A549 (cell line): Measurements from ENCODE around the gene THUMPD3. TPM values are rescaled to one million over a fixed set of nuclear protein-coding genes. Genes with fewer than 3 reads are reported as not detected.

Experiments
- ATAC-seq, 2 experiments: fragments of 200-7000 bp in 1 of 2; fragments of >200 bp in 1 of 2; cut with Nextera tagmentation in 1 of 2; cut with Tn5 transposase in 1 of 2; 3 replicates each; pipeline versions ENCODE4 v1.8.0 to v1.9.1; 2018 to 2020; ENCODE audit warnings: mild to moderate bottlenecking in 1 of 2, moderate library complexity in 1 of 2
- CTCF ChIA-PET: fragments of 300-600 bp; sonication (Branson Sonifier 250); formaldehyde crosslinking; extraction: SDS; loops from one replicate; lab custom pipeline; 2021; ENCODE audit warnings: antibody characterized with exemption, inconsistent platforms; lab: Yijun Ruan, JAX
- POLR2A ChIA-PET: fragments of 350-600 bp; formaldehyde crosslinking; extraction: SDS; loops from one replicate; lab custom pipeline; 2021; ENCODE audit warnings: antibody characterized with exemption, inconsistent platforms; lab: Yijun Ruan, JAX
- DNase-seq, 2 experiments: peaks; one replicate each; pipeline versions ENCODE4 v3.0.0 to v3.0.0-alpha.2; 2011 to 2016; ENCODE audit warnings: low read depth in 1 of 2, low spot score in 1 of 2
- FAIRE-seq: peaks from 2 replicates; lab custom pipeline; 2011; peaks lifted over from hg19 to GRCh38; lab: Jason Lieb, UNC
- H3K27ac ChIP-seq, 2 experiments: fragments of >200 bp; sonication (Bioruptor Twin); formaldehyde crosslinking; 3 replicates each; pipeline ENCODE4 v1.5.1; 2016 to 2017
- H3K4me1 ChIP-seq: fragments of >200 bp; sonication (Bioruptor Twin); formaldehyde crosslinking; 3 replicates; pipeline ENCODE4 v1.6.1; 2016
- H3K4me2 ChIP-seq: fragments of >200 bp; sonication (Bioruptor Twin); formaldehyde crosslinking; 3 replicates; pipeline ENCODE4 v1.6.1; 2016
- H3K4me3 ChIP-seq: fragments of >200 bp; sonication (Bioruptor Twin); formaldehyde crosslinking; 3 replicates; pipeline ENCODE4 v1.5.1; 2016
- H3K9me3 ChIP-seq: fragments of >200 bp; sonication (Bioruptor Twin); formaldehyde crosslinking; 3 replicates; pipeline ENCODE4 v1.6.1; 2016
- BHLHE40 ChIP-seq: IDR thresholded peaks from 2 replicates; pipeline ENCODE4 v1.6.1; 2012; ENCODE audit warnings: low read depth, low read length, inconsistent platforms
- CEBPB ChIP-seq, 2 experiments: fragments of >200 bp in 1 of 2; sonication (Bioruptor Twin) in 1 of 2; formaldehyde crosslinking in 1 of 2; IDR thresholded peaks; 2 replicates each; pipeline ENCODE4 v1.6.1; 2012 to 2016
- CHD4 ChIP-seq: fragments of 200-600 bp; sonication (generic); IDR thresholded peaks from 2 replicates; pipeline ENCODE4 v1.6.1; 2016; ENCODE audit warnings: antibody characterized with exemption, mild to moderate bottlenecking, borderline replicate concordance
- CTCF ChIP-seq: fragments of >200 bp; sonication (Bioruptor Twin); formaldehyde crosslinking; IDR thresholded peaks from 3 replicates; pipeline ENCODE4 v1.5.1; 2016
- EHF ChIP-seq: fragments of 250-450 bp; sonication (Bioruptor Pico); IDR thresholded peaks from 2 replicates; pipeline ENCODE4 v1.5.0; 2020; ENCODE audit warnings: mild to moderate bottlenecking
- EHMT2 ChIP-seq: fragments of 200-600 bp; sonication (generic); IDR thresholded peaks from 2 replicates; pipeline ENCODE4 v1.6.1; 2016; ENCODE audit warnings: antibody characterized with exemption, low read depth, mild to moderate bottlenecking, moderate library complexity
- FOSB ChIP-seq: fragments of 250-450 bp; sonication (Bioruptor Pico); IDR thresholded peaks from 2 replicates; pipeline ENCODE4 v1.5.0; 2020; ENCODE audit warnings: mild to moderate bottlenecking, moderate library complexity
- HDAC2 ChIP-seq: fragments of 200-600 bp; sonication (generic); IDR thresholded peaks from 2 replicates; pipeline ENCODE4 v1.6.1; 2016
- HMGXB4 ChIP-seq: fragments of 250-450 bp; sonication (Bioruptor Pico); IDR thresholded peaks from 2 replicates; pipeline ENCODE4 v1.5.0; 2021; ENCODE audit warnings: mild to moderate bottlenecking, moderate library complexity, borderline replicate concordance
- HOXA7 ChIP-seq: fragments of 250-450 bp; sonication (Bioruptor Pico); IDR thresholded peaks from 2 replicates; pipeline ENCODE4 v1.5.0; 2020; ENCODE audit warnings: mild to moderate bottlenecking, moderate library complexity
- JUN ChIP-seq, 2 experiments: fragments of >200 bp; sonication (Bioruptor Twin); formaldehyde crosslinking; IDR thresholded peaks; 2 replicates in 1 of 2; 3 replicates in 1 of 2; pipeline ENCODE4 v1.6.1; 2016 to 2017
- KDM1A ChIP-seq: fragments of 200-600 bp; sonication (generic); IDR thresholded peaks from 2 replicates; pipeline ENCODE4 v1.6.1; 2016; ENCODE audit warnings: low read depth, mild to moderate bottlenecking
- MAZ ChIP-seq: fragments of 150-350 bp; IDR thresholded peaks from 2 replicates; pipeline ENCODE4 v1.6.1; 2014; ENCODE audit warnings: antibody characterized with exemption, low read depth, low read length, borderline replicate concordance
- NPAS2 ChIP-seq: fragments of 250-450 bp; sonication (Bioruptor Pico); IDR thresholded peaks from 2 replicates; pipeline ENCODE4 v1.8.0; 2022; ENCODE audit warnings: mild to moderate bottlenecking, moderate library complexity, borderline replicate concordance
- POLR2A ChIP-seq: IDR thresholded peaks from 2 replicates; pipeline ENCODE4 v1.6.1; 2012; ENCODE audit warnings: mild to moderate bottlenecking, low read length
- RAD21 ChIP-seq, 2 experiments: fragments of >200 bp in 1 of 2; sonication (Bioruptor Twin) in 1 of 2; formaldehyde crosslinking in 1 of 2; IDR thresholded peaks in 1 of 2; conservative IDR thresholded peaks in 1 of 2; 2 replicates in 1 of 2; 3 replicates in 1 of 2; pipeline ENCODE4 v1.6.1; 2012 to 2018; ENCODE audit warnings: inconsistent platforms in 1 of 2
- REST ChIP-seq: fragments of 200-600 bp; sonication (generic); IDR thresholded peaks from 2 replicates; pipeline ENCODE4 v1.6.1; 2016; ENCODE audit warnings: antibody characterized with exemption, mild to moderate bottlenecking, moderate library complexity
- RFX5 ChIP-seq: fragments of 450-650 bp; IDR thresholded peaks from 2 replicates; pipeline ENCODE4 v1.7.1; 2014; ENCODE audit warnings: antibody characterized with exemption, mild to moderate bottlenecking, moderate library complexity
- SREBF2 ChIP-seq: fragments of 450-650 bp; IDR thresholded peaks from 2 replicates; pipeline ENCODE4 v1.6.1; 2014; ENCODE audit warnings: mild to moderate bottlenecking, moderate library complexity
- TP53 ChIP-seq: fragments of 250-450 bp; sonication (Bioruptor Pico); IDR thresholded peaks from 2 replicates; pipeline ENCODE4 v1.5.0; 2021; ENCODE audit warnings: mild to moderate bottlenecking, moderate library complexity
- ZSCAN20 ChIP-seq: fragments of 250-450 bp; sonication (Bioruptor Pico); IDR thresholded peaks from 2 replicates; pipeline ENCODE4 v1.8.0; 2022; ENCODE audit warnings: mild to moderate bottlenecking, moderate library complexity
- WGBS: methylation state at CpG from one replicate; pipeline ENCODE4 v1.1.6; 2017; ENCODE audit errors: missing lambda C conversion rate; 5-methylcytosine and 5-hydroxymethylcytosine counted together
- polyA plus RNA-seq, 4 experiments: library from polyadenylated mRNA; depleted of rRNA in 3 of 4; stranded (reverse); fragments of >200 nt; fragmentation: RNase III in 1 of 4; extraction: RNeasy Plus Mini Kit Qiagen cat#74134 plus additional on column Dnase treatment in 1 of 4; gene quantifications; 2 replicates in 3 of 4; 3 replicates in 1 of 4; pipeline ENCODE4 v1.2.3, GENCODE V29; 2011 to 2017
- TF ChIP-seq, protein P1 (sequence below): fragments of >200 bp; sonication (Bioruptor Twin); formaldehyde crosslinking; IDR thresholded peaks from 2 replicates; pipeline ENCODE4 v1.6.1; 2016

Gene THUMPD3
- polyA plus RNA-seq, 2 of the 4 experiments (the other 2 are of a cell fraction), result 53.9 to 86.0 TPM

DNA sequence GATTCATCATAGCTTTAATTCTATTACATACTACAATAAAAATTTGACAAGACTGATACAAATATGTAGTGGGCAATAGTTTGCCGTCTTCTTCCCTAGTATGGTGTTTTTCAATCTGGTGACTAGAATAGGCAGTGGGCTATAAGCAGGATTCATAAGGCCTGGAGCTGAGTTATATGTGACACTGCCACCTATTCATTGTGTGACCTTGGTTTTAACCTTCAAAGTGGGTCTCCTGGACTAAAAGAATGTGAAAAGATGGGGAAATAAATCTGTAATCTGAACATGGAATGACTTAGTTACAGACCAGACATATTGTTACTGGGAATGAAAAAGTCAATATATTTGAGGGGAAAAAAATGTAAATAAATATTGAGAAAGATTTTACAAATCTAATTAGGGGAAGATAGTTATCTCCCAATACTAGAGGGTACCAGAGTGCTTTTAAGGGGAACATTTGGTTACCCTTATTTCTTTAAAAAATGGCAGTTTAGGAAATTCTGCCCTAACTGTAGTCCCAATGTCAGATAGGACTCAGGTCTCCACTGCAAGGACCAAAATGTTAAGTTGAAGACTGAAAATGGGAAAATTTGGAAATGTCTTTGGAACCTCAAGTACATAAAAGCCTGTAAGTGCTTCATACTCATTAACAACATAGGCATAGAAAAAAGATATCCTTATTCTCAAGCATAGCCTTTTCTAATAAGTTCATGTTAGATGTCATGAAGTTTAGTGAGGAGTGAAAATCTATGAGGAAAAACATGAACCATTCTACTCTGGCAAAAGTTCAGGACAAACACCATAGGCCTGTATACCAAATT is 23.9 kb downstream of the THUMPD3 start (continued):
- no peak for TF ChIP-seq REST
- TF ChIP-seq, all 56 proteins: peak for 0

GRCh38 chr3:9387322-9387655 is 24.4 kb downstream of the THUMPD3 start:
- ChIA-PET POLR2A (interaction anchor here (1.4 kb wide), 1 partner anchor 10 kb away, joined by 7 read pairs; the partner anchor contains the start of gene SETD5), CTCF (no interaction called here)
- WGBS, result 85% methylated on average over 2 of the region's 2 CpGs
- H3K27ac ChIP-seq, result no peak overlapping the region
- FAIRE-seq (no peak), DNase-seq (no peak), ATAC-seq (no peak)
- no peak for TF ChIP-seq CHD4
- TF ChIP-seq, protein P1, sequence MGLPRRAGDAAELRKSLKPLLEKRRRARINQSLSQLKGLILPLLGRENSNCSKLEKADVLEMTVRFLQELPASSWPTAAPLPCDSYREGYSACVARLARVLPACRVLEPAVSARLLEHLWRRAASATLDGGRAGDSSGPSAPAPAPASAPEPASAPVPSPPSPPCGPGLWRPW, result no peak
- no peak for TF ChIP-seq CEBPB (IDR thresholded peaks at IDR 0.05)
- TF ChIP-seq MAZ, result no peak
- no peak; the same call in 1 of the 2 replicates for TF ChIP-seq FOSB (CRISPR knock-in tag)
- TF ChIP-seq ZSCAN20 (CRISPR knock-in tag), result no peak
- TF ChIP-seq RAD21 (conservative IDR thresholded peaks at IDR 0.05 in 1 of 2, IDR thresholded peaks at IDR 0.05 in 1 of 2), result no peak
- no peak for TF ChIP-seq HOXA7 (CRISPR knock-in tag)
- TF ChIP-seq CTCF, result no peak
- no peak for TF ChIP-seq SREBF2
- no peak for TF ChIP-seq RFX5
- no peak for TF ChIP-seq HDAC2
- H3K4me1 ChIP-seq, result peaks cover 30% of the 10 kb centered on the region; the same call in 2 of the 3 replicates
- H3K9me3 ChIP-seq, result no peaks in the 10 kb centered on the region
- H3K4me3 ChIP-seq, result no peak overlapping the region
- H3K4me2 ChIP-seq, result no peak overlapping the region

DNA sequence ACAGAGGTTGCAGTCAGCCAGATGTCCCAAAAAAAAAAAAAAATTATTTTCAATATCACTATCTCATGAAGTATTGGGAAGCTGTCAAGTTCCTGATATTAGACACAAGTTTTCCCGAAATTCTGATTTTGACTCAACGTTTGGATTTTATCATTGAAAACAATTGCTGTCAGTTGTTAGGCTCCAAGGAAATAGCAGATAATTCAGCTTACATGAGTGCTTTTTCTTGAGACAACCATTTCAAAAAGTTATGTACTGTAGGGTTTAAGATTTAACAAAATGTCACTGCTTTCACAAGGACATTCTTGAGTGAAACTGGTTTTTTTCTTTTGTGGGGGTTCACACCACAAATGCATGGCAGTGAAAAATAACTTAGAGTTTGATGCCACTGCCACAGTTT is 25.3 kb downstream of the THUMPD3 start:
- no peak overlapping the region for H3K27ac ChIP-seq
- 87% methylated on average over 2 of the region's 2 CpGs for WGBS
- DNase-seq (no peak), ATAC-seq (no peak), FAIRE-seq (no peak)
- no peak overlapping the region for H3K4me2 ChIP-seq
- no peak overlapping the region for H3K4me3 ChIP-seq
- H3K9me3 ChIP-seq, result no peaks in the 10 kb centered on the region
- peaks cover 39% of the 10 kb centered on the region; the same call in 2 of the 3 replicates for H3K4me1 ChIP-seq
- CTCF ChIA-PET, result interaction anchor here (0.7 kb wide), 1 partner anchor 88 kb away, joined by 3 read pairs; no protein-coding TSS in a partner anchor
- POLR2A ChIA-PET, result interaction anchor here (0.6 to 1.4 kb wide), 3 partner anchors 9 to 26 kb away, joined by 3 to 7 read pairs (median 4); partner anchors contain the start of genes SETD5 and THUMPD3
- TF ChIP-seq REST, result no peak
- no peak for TF ChIP-seq BHLHE40
- peak in 1 of 2 experiments; percentile 16; a peak in 1 of 5 replicates for TF ChIP-seq JUN (IDR thresholded peaks at IDR 0.05)
- TF ChIP-seq HMGXB4 (CRISPR knock-in tag), result peak; percentile 37; the same call in 1 of the 2 replicates
- no peak for TF ChIP-seq POLR2A
- TF ChIP-seq KDM1A, result no peak
- TF ChIP-seq HOXA7 (CRISPR knock-in tag), result peak; percentile 60; the same call in 1 of the 2 replicates
- no peak for TF ChIP-seq EHF
- TF ChIP-seq CEBPB (IDR thresholded peaks at IDR 0.05), result no peak
- TF ChIP-seq NPAS2 (CRISPR knock-in tag), result no peak
- TF ChIP-seq TP53 (CRISPR knock-in tag), result 0 out of 2 replicates have a peak, but pooled peaks have one; percentile 22
- TF ChIP-seq EHMT2, result no peak
